Ishikawa (cell line): ENCODE results near the gene ROR1.

Source experiments
- CREB1 ChIP-seq: IDR thresholded peaks from 2 replicates; pipeline ENCODE4 v1.6.1; 2012; ENCODE audit warnings: low read depth
- EP300 ChIP-seq: IDR thresholded peaks from 2 replicates; pipeline ENCODE4 v1.6.1; 2012; ENCODE audit warnings: borderline replicate concordance
- FOXM1 ChIP-seq: IDR thresholded peaks from 2 replicates; pipeline ENCODE4 v1.6.1; 2012; ENCODE audit warnings: low read depth, borderline replicate concordance
- TAF1 ChIP-seq: IDR thresholded peaks from 2 replicates; pipeline ENCODE4 v1.6.1; 2012; ENCODE audit warnings: low read depth, mild to moderate bottlenecking
- TF ChIP-seq, protein P1 (sequence below): IDR thresholded peaks from 2 replicates; pipeline ENCODE4 v1.6.1; 2012; ENCODE audit warnings: low read depth, mild to moderate bottlenecking

DNA sequence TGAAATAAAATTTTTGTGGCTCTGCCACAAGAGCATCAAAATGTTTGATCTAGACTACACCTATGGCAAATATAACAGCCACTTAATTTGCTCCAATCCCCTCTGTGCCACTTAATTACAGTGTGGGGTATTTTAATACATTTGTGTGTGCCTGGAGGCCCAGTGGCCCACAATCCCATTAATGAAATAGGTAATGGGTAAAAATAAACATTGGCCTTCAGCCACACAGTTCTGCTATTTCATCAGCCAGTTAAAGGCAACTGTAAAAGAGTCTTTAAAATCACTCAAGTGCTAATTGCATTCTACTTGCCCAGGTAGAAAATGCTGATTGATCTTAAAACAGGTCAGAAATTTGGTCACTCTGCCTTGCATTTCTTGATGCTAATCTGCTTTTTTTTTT lies 278.0 kb downstream of the ROR1 start:
- TF ChIP-seq TAF1 (no peak), CREB1 (no peak), FOXM1 (no peak), EP300 (no peak)
- TF ChIP-seq, protein P1, sequence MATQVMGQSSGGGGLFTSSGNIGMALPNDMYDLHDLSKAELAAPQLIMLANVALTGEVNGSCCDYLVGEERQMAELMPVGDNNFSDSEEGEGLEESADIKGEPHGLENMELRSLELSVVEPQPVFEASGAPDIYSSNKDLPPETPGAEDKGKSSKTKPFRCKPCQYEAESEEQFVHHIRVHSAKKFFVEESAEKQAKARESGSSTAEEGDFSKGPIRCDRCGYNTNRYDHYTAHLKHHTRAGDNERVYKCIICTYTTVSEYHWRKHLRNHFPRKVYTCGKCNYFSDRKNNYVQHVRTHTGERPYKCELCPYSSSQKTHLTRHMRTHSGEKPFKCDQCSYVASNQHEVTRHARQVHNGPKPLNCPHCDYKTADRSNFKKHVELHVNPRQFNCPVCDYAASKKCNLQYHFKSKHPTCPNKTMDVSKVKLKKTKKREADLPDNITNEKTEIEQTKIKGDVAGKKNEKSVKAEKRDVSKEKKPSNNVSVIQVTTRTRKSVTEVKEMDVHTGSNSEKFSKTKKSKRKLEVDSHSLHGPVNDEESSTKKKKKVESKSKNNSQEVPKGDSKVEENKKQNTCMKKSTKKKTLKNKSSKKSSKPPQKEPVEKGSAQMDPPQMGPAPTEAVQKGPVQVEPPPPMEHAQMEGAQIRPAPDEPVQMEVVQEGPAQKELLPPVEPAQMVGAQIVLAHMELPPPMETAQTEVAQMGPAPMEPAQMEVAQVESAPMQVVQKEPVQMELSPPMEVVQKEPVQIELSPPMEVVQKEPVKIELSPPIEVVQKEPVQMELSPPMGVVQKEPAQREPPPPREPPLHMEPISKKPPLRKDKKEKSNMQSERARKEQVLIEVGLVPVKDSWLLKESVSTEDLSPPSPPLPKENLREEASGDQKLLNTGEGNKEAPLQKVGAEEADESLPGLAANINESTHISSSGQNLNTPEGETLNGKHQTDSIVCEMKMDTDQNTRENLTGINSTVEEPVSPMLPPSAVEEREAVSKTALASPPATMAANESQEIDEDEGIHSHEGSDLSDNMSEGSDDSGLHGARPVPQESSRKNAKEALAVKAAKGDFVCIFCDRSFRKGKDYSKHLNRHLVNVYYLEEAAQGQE: no peak
